Measurements from ENCODE around the gene IL20RA.

Gene IL20RA

GRCh38 chr6:137045222-137045789 is 541 bp upstream of the IL20RA start:
- no peak for FAIRE-seq

- FAIRE-seq = no peak
Observed at GRCh38 chr6:137043710-137044365, 927 bp downstream of the IL20RA start.

- no peak for FAIRE-seq
Observed at GRCh38 chr6:137040393-137040792, 4.4 kb downstream of the IL20RA start.

- FAIRE-seq = no peak
Observed at GRCh38 chr6:137039010-137039409, 5.8 kb downstream of the IL20RA start.

DNA sequence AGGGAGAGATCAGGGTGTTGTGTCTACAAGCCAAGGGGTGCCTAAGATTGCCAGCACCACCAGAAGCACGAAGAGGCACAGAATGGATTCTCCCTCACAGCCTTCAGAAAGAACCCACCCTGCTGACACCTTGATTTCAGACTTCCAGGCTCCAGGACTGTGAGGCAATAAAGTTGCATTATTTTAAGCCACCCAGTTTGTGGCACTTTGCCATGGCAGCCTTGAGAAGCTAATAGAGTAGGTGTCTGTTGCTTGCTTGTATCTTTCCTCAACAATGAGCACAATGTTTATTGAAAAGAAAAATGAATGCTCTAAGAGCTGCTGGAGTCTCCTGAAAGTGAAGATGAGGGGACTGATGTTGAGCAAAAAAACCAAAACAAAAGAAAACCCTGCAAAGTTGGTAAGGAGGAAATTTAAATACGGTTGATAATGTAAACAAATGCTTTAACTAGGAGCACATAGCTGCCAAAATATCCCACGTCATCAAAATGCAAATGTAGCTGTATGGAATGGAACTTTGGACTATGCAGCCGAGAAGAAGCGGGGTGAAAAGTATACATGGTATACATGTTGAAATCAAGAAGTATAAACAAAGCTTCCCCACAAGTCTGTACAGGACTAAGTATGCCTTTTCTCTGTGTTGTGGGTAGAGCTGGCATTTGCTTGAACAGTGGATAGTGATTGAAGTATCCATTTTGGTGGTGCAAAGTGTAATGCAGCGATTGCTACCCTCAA is 8.0 kb downstream of the IL20RA start:
- FAIRE-seq = no peak

GRCh38 chr6:137033828-137034227 is 10.9 kb downstream of the IL20RA start:
- FAIRE-seq = no peak

DNA sequence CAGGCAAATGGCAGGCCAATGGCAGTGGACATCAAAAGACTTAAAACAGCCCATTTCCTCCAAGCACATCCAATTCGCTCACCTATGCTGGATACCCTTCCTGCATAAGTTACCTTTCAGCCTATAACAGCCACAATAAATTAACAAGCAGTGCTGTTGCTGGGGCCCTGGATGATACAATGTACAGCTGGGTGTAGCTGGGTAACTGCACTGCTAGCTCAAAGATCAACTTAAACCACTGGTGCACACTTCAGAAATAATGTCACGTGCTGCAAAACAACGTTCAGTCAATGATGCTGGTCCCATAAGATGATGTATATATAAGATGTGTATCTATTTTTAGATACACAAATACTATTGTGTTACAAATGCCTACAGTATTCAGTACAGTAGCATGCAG is 13.6 kb downstream of the IL20RA start:
- no peak for FAIRE-seq

DNA sequence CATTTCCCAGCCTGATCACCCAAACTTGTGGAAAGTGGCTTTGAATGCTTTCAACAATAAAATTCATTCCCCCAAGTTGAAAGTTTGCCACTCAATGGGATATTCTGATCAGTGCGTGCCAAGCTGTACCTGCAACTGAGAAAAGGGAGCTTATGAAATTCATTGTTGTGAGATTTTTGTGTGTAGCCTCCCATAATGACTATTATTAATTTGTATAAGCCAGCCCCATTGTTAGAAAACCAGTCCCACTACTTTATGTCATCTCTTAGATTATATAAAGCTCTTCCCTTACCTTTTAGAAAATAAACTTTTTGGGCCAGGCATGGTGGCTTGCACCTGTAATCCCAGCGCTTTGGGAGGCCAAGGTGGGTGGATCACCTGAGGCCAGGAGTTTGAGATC is 15.9 kb downstream of the IL20RA start:
- FAIRE-seq = no peak

GRCh38 chr6:137025786-137026730 is 18.7 kb downstream of the IL20RA start:
- FAIRE-seq = no peak

DNA sequence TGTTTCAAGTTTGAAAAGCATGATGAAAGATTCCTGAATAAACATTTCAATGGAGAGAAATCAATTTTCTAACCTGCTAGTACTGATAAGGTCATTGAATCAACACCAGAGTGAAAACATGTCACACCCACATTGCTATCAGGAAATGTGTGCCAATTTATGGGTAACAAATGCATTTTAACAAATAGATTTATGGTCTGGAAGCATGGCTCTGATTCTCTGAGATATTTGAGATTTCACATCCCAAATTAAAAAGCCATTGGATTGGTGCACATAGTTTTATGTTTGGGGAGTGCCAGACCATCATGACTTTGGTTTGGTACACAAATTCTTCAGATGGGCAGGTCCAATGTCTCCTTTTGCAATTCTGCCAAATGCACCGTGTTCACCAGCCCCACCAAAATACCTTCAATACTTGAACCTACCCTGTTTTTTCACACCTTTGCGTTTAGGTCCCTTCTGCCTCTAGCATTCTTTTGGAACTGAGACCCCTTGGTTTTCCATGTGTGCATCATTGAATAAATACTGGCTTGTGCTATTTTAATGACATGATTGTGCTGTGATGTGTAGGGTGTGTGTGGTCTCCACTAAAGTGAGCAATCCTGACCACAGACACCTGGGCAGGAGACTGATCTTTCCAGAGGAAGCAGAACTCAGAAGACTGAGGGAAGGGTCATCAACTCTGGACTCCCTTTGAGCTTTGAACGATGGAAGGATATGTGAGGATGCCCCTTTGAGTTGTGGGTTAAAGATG is 20.4 kb downstream of the IL20RA start:
- FAIRE-seq = no peak

DNA sequence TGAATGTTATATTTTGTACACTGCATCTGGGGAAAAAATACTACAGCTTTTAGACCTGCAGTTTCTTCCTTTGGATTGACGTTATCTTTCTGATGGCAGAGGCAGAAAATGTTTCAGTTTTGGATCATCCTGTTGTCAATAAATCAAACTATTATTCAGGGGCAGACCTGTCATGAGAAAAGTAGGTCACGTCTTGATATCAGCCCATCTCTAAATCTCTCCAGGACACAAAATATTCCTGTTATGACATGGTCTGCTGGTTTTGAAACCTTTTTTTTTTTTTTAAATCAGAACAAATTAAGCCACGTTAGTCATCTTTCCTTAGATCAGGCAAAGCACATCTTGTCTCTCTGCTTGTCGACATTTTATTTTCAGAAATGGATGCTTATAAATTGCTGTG is 24.0 kb downstream of the IL20RA start:
- FAIRE-seq = no peak

DNA sequence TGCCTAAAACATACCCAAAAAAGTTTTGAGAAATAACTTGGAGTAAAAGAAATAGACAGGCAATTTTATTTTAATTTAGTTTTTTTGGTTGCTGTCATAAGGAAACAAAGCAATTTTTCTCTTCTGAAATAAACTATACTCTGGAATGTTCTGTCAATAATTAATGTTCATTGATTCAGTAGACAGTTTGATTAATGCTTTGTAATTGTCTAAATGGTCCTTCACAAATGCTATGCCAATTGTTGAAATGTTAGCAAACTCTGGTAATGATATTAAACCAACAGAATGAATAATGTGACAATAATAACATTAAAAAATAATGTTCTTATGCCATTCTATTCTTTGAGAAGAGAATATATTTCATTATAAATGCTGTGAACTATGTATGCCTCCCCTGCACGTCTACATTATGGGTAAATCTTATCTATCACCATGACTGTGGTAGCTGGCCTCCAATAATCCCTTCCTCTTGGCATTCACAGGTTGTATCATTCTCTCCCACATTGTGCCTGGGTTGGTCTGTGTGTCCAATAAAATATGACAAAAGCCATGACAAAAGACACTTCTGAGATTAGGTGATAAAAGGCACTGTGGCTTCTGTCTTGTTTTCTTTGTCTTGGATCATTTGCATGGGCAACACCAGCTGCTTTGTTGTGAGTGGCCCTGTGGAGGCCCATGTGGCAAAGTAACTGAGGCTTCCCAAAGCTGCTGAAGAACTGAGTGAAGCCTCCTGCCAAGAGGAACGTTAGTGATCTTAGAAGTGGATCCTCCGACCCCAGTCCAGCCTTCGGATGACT is 25.1 kb downstream of the IL20RA start:
- FAIRE-seq = no peak

DNA sequence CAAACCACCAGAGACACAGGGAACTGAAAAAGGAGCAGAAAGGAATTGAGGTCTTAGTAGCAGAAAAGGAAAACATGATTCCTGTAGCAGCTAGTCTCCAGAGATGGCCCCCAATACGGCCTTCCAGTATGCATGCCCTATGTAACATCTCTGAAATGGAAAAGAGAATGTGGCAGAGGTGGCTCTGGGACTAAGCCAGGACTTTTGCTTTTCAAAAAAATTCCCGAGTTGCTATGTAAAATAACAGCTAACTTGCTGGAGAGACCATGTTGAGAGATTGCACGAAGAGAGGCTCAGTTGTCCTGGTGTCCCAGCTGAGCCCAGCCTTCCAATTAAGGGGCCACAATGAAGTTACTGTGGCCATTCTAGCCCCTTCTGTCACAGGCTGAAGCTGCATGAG is 27.7 kb downstream of the IL20RA start:
- no peak for FAIRE-seq

DNA sequence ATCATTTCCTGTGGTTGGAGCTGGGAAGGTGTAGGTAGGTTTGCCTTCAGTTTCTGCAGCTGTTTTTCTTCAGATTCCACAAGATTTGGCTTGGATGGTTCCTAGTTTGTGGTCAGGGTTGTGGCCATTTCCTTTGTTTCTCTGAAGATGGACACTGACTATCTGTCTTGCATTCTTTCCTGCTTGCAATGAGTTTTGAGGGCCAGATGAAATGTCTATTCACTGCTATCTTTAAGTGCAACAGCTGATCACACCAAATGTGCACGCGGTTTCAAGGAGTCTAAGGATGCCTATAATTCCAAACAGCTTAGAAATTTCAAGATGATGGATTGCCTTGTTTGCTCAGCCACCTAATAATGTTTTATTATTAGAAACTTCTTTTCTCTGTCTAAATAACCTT is 28.4 kb downstream of the IL20RA start:
- FAIRE-seq = no peak

DNA sequence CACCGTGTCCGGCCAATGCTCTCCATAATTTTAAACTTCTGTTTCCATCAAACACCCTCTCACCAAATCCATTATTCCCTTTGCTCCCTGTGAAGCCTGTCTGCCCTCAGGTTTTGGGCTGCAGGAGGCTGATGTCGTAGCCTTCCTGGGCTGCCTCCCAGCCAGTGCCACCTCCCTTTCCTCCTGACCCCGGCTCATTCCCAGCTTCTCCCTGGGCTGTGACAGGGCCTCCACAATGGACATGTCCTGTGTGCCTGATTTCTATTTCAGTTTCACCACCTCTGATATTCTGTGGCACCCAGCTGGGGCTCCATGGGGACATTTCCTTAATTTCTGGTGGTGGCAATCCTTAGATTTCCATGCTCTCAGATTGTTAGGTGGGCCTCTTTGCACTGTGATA is 28.8 kb downstream of the IL20RA start:
- no peak for FAIRE-seq

GRCh38 chr6:137013738-137014602 is 30.8 kb downstream of the IL20RA start:
- FAIRE-seq = peak; percentile 49

- no peak for FAIRE-seq
Observed at GRCh38 chr6:137013031-137013430, 31.7 kb downstream of the IL20RA start.

GRCh38 chr6:137011406-137011805 is 33.4 kb downstream of the IL20RA start:
- no peak for FAIRE-seq

DNA sequence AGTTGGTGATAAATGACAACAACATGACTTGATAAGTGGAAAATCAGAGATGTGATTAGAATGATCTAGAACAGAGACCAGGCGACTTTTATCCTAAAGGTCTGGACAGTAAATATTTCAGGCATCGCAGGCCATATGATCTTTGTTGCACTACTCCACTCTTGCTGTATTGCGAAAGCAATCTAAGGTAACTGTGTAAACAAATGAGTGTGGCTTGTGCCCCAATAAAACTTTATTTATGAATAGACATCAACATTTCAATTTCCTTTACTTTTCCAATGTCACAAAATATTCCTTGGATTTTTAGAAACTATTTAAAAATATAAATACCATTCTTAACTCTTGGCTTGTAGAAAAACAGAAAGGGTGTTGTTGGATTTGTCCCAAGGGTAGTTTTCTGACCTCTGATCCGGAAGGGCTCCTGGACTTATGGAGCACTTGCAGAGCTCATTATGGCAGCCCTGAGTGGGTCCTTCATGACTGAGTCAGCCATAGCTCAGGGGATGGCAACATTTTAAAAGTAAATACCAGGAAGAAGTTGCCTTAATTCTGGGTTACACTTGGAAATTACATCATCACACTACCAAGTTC is 34.5 kb downstream of the IL20RA start:
- no peak for FAIRE-seq

DNA sequence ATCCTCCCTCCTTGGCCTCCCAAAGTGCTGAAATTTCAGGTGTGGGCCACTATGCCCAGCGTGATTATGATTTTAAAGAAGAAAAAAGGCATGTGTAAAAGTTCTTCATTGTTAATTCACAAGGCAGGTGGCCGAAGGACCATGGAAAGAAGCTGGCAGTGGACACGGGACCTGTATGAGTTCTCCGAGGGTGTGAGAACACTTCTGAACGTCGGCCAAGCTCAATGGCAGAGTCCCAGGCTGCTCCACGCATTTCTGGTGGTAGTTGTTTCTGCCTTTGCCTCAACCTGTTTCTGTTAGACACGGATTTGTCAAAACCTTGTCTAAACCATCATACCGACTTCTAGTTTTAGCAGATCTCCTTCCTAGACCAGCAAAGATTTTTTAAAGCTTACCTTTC is 36.6 kb downstream of the IL20RA start:
- FAIRE-seq = no peak
